ENCODE results near the gene LMF1.

DNA sequence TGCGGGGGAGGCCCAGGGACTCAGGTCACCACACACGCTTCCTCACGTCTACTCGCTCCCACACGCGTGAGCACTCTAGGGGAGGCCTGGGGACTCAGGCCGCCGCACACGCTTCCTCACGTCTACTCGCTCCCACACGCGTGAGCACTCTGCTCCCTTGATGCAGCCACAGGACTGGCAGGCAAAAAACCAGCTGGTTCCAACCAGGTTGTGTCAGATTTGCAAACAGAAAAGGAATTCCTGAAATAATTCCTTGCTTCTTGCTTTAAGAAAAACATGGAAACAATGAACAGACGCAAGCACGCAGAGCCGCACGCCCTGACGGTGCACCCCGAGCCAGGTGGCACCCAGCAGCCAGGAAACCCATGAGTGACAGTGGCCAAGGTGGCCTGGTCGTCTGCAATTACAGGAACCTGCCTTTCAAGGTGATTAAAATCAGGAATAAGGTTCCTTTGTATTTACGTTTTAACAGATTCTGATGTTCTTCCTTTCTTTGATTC is 37.9 kb downstream of the LMF1 start:
- TF ChIP-seq, protein P1, sequence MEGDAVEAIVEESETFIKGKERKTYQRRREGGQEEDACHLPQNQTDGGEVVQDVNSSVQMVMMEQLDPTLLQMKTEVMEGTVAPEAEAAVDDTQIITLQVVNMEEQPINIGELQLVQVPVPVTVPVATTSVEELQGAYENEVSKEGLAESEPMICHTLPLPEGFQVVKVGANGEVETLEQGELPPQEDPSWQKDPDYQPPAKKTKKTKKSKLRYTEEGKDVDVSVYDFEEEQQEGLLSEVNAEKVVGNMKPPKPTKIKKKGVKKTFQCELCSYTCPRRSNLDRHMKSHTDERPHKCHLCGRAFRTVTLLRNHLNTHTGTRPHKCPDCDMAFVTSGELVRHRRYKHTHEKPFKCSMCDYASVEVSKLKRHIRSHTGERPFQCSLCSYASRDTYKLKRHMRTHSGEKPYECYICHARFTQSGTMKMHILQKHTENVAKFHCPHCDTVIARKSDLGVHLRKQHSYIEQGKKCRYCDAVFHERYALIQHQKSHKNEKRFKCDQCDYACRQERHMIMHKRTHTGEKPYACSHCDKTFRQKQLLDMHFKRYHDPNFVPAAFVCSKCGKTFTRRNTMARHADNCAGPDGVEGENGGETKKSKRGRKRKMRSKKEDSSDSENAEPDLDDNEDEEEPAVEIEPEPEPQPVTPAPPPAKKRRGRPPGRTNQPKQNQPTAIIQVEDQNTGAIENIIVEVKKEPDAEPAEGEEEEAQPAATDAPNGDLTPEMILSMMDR (IDR thresholded peaks at IDR 0.05), result no peak
- TF ChIP-seq POLR2AphosphoS5 (IDR thresholded peaks at IDR 0.05; ENCODE audit: insufficient read depth in 1 of 2, low read depth in 1 of 2) (no peak), POLR2A (IDR thresholded peaks at IDR 0.05) (no peak)

Measured in vagina (tissue), 2 donors.